Gastrocnemius medialis (tissue), 4 donors: ENCODE data around the gene EP300. TPM values are rescaled to one million over a fixed set of nuclear protein-coding genes. Genes with fewer than 3 reads are reported as not detected.
"Not testable (repeated sequence)": the region's sequence is repeated elsewhere in the genome, so short reads cannot be mapped to it uniquely, and the experiment has no call there.

Experiments used
- ATAC-seq, 2 donors: fragments of 150-250 bp; one replicate each; pipeline ENCODE4 v1.9.1; 2016
- DNase-seq, 2 donors: peaks; one replicate each; pipeline ENCODE4 v3.0.0-alpha.2; 2019
- H3K27ac ChIP-seq, 4 donors: fragments of 200-600 bp; sonication (generic); 1 replicate in 1 of 4; 2 replicates in 3 of 4; pipeline ENCODE4 v1.5.1; 2016 to 2018; ENCODE audit warnings: mild to moderate bottlenecking in 2 of 4, moderate library complexity in 1 of 4
- H3K27me3 ChIP-seq, 3 donors: fragments of 200-600 bp; sonication (generic) in 2 of 3; 1 replicate in 1 of 3; 2 replicates in 2 of 3; pipeline versions ENCODE4 v1.5.1 to v1.6.0; 2016 to 2019; ENCODE audit warnings: mild to moderate bottlenecking in 1 of 3, moderate library complexity in 1 of 3
- H3K36me3 ChIP-seq, 2 donors: fragments of 200-600 bp; sonication (generic) in 1 of 2; one replicate each; pipeline ENCODE4 v1.5.1; 2017 to 2018
- H3K4me1 ChIP-seq, 2 donors: fragments of 200-600 bp; sonication (generic) in 1 of 2; one replicate each; pipeline ENCODE4 v1.5.1; 2016 to 2017; ENCODE audit warnings: mild to moderate bottlenecking in 2 of 2
- H3K4me3 ChIP-seq, 4 donors: fragments of 200-600 bp; sonication (generic) in 3 of 4; 1 replicate in 1 of 4; 2 replicates in 3 of 4; pipeline ENCODE4 v1.5.1; 2016 to 2019; ENCODE audit warnings: mild to moderate bottlenecking in 2 of 4
- H3K9me3 ChIP-seq, 3 donors: fragments of 200-600 bp; sonication (generic) in 2 of 3; 1 replicate in 1 of 3; 2 replicates in 2 of 3; pipeline ENCODE4 v1.5.1; 2016 to 2019
- CTCF ChIP-seq, 5 experiments: fragments of 450-650 bp in 3 of 5; fragments of 200-600 bp in 2 of 5; sonication (generic) in 2 of 5; IDR thresholded peaks in 4 of 5; conservative IDR thresholded peaks in 1 of 5; 1 replicate in 4 of 5; 2 replicates in 1 of 5; pipeline ENCODE4 v1.5.1; 2016 to 2019; ENCODE audit warnings: antibody characterized with exemption in 5 of 5, mild to moderate bottlenecking in 3 of 5, moderate library complexity in 3 of 5
- POLR2A ChIP-seq, 2 donors: fragments of 450-650 bp; IDR thresholded peaks; one replicate each; pipeline ENCODE4 v1.6.1; 2017; ENCODE audit warnings: antibody characterized with exemption in 2 of 2, mild to moderate bottlenecking in 2 of 2, moderate library complexity in 2 of 2
- in situ Hi-C, 4 donors: fragments of 200-750 bp; cut with MboI; loops; one replicate each; pipeline versions ENCODE4 v1.15.0 to v1.8.0; 2017; ENCODE audit warnings: low sequenced_read_pairs in 4 of 4
- intact Hi-C: fragments of 100-400 bp; cut with DNase I; formaldehyde crosslinking; loops from one replicate; pipeline ENCODE4 v1.15.1; 2023; ENCODE audit warnings: low total_unique reads
- total RNA-seq, 4 donors: library from RNA; depleted of rRNA; stranded (reverse); fragments of >200 nt; gene quantifications; one replicate each; pipeline versions ENCODE4 v1.1.0 to v1.2.3, GENCODE V29; 2016

The EP300 gene
- total RNA-seq, 4 donors from 2014 or later, result 29.6 to 53.0 (median 38.0) TPM

- DNase-seq, result no peak
- Histone ChIP-seq H3K9me3 (no peaks in the 10 kb centered on the region), H3K4me1 (no peaks in the 10 kb centered on the region), H3K4me3 (no peak overlapping the region), H3K36me3 (peaks cover 3 to 92% of the 10 kb centered on the region in 2 donors), H3K27ac (no peak overlapping the region), H3K27me3 (no peaks in the 10 kb centered on the region)
- in situ Hi-C loops, result no loop called here
- no peak for ATAC-seq
- intact Hi-C loops, result no loop called here
- TF ChIP-seq POLR2A (IDR thresholded peaks at IDR 0.05), result no peak
- TF ChIP-seq CTCF (IDR thresholded peaks at IDR 0.05 in 4 of 5, conservative IDR thresholded peaks at IDR 0.05 in 1 of 5), result no peak
Measured at GRCh38 chr22:41140365-41140957, 48.1 kb downstream of the EP300 start.

- H3K27me3 ChIP-seq, intact Hi-C loops, H3K9me3 ChIP-seq, H3K4me3 ChIP-seq, H3K27ac ChIP-seq, in situ Hi-C loops, ATAC-seq, H3K4me1 ChIP-seq, DNase-seq: not testable (repeated sequence)
- H3K36me3 ChIP-seq, result peaks cover 0 to 92% of the 10 kb centered on the region in 2 donors
Measured at GRCh38 chr22:41145921-41146320, 53.5 kb downstream of the EP300 start.

- Histone ChIP-seq H3K4me1 (no peaks in the 10 kb centered on the region), H3K27me3 (no peaks in the 10 kb centered on the region), H3K27ac (no peak overlapping the region), H3K4me3 (no peak overlapping the region), H3K9me3 (no peaks in the 10 kb centered on the region), H3K36me3 (peaks cover 0 to 92% of the 10 kb centered on the region in 2 donors)
- in situ Hi-C loops, result no loop called here
- ATAC-seq (no peak), DNase-seq (no peak)
- TF ChIP-seq POLR2A (IDR thresholded peaks at IDR 0.05) (no peak), CTCF (IDR thresholded peaks at IDR 0.05 in 4 of 5, conservative IDR thresholded peaks at IDR 0.05 in 1 of 5) (no peak)
- intact Hi-C loops, result no loop called here
Measured at GRCh38 chr22:41146573-41146972, 54.2 kb downstream of the EP300 start.

- DNase-seq (no peak), ATAC-seq (no peak)
- TF ChIP-seq CTCF (IDR thresholded peaks at IDR 0.05 in 4 of 5, conservative IDR thresholded peaks at IDR 0.05 in 1 of 5) (no peak), POLR2A (IDR thresholded peaks at IDR 0.05) (no peak)
- Histone ChIP-seq H3K27me3 (no peaks in the 10 kb centered on the region), H3K36me3 (peaks cover 0 to 92% of the 10 kb centered on the region in 2 donors), H3K4me1 (no peaks in the 10 kb centered on the region), H3K4me3 (no peak overlapping the region), H3K9me3 (no peaks in the 10 kb centered on the region), H3K27ac (no peak overlapping the region)
- intact Hi-C loops (no loop called here), in situ Hi-C loops (no loop called here)
Measured at GRCh38 chr22:41147722-41148121, 55.3 kb downstream of the EP300 start.

GRCh38 chr22:41152902-41153301, 60.5 kb downstream of the EP300 start:
- Histone ChIP-seq H3K4me3 (no peak overlapping the region), H3K27me3 (no peaks in the 10 kb centered on the region), H3K27ac (no peak overlapping the region), H3K4me1 (no peaks in the 10 kb centered on the region), H3K9me3 (no peaks in the 10 kb centered on the region), H3K36me3 (peaks cover 9 to 100% of the 10 kb centered on the region in 2 donors)
- ATAC-seq (peak in 1 of 2 donors; percentile 68), DNase-seq (no peak)
- TF ChIP-seq CTCF (IDR thresholded peaks at IDR 0.05 in 4 of 5, conservative IDR thresholded peaks at IDR 0.05 in 1 of 5) (no peak), POLR2A (IDR thresholded peaks at IDR 0.05) (no peak)
- intact Hi-C loops, result no loop called here
- in situ Hi-C loops, result no loop called here
